DND-41 (cell line): Measurements from ENCODE around the gene CLEC19A.

Experiments
- CTCF ChIP-seq: IDR thresholded peaks from 2 replicates; pipeline ENCODE4 v1.5.1; 2012; ENCODE audit warnings: borderline replicate concordance, low read length, moderate library complexity, mild to moderate bottlenecking; ENCODE audit not compliant: poor library complexity, severe bottlenecking; ENCODE audit errors: extremely low read depth
- EZH2 ChIP-seq: IDR thresholded peaks from 3 replicates; pipeline ENCODE4 v1.6.1; 2012; ENCODE audit warnings: borderline replicate concordance, low read depth, mild to moderate bottlenecking, moderate library complexity, low read length, inconsistent platforms; ENCODE audit not compliant: severe bottlenecking

- TF ChIP-seq EZH2, result no peak
- no peak for TF ChIP-seq CTCF
Measured at GRCh38 chr16:19328364-19328763, 42.8 kb downstream of the CLEC19A start.
